Karpas-422 (cell line): ENCODE results near the gene UNC119. TPM values are rescaled to one million over a fixed set of nuclear protein-coding genes. Genes with fewer than 3 reads are reported as not detected.

Source experiments
- DNase-seq: peaks from one replicate; pipeline ENCODE4 v3.0.0-alpha.2; 2015
- H2AFZ ChIP-seq: fragments of 200-600 bp; sonication (generic); 2 replicates; pipeline ENCODE4 v1.6.1; 2014; ENCODE audit warnings: antibody characterized with exemption, low read length, mixed read lengths
- H3K27ac ChIP-seq: fragments of 200-600 bp; sonication (generic); 2 replicates; pipeline ENCODE4 v1.5.1; 2014; ENCODE audit warnings: mild to moderate bottlenecking, low read length, moderate library complexity
- H3K27me3 ChIP-seq: fragments of 200-600 bp; sonication (generic); 2 replicates; pipeline ENCODE4 v1.6.1; 2014; ENCODE audit warnings: low read length, mixed read lengths
- H3K36me3 ChIP-seq: fragments of 200-600 bp; sonication (generic); 2 replicates; pipeline ENCODE4 v1.6.1; 2014; ENCODE audit warnings: low read length, mixed read lengths; ENCODE audit not compliant: insufficient read depth
- H3K4me1 ChIP-seq: fragments of 200-600 bp; sonication (generic); 2 replicates; pipeline ENCODE4 v1.6.1; 2014; ENCODE audit warnings: mild to moderate bottlenecking, low read length, mixed read lengths
- H3K4me2 ChIP-seq: fragments of 200-600 bp; sonication (generic); 2 replicates; pipeline ENCODE4 v1.6.1; 2014; ENCODE audit warnings: low read length, low read depth, mild to moderate bottlenecking; ENCODE audit not compliant: poor library complexity, severe bottlenecking
- H3K4me3 ChIP-seq: fragments of 200-600 bp; sonication (generic); 2 replicates; pipeline ENCODE4 v1.5.1; 2014; ENCODE audit warnings: mild to moderate bottlenecking, antibody characterized with exemption, low read length, mixed read lengths
- H3K79me2 ChIP-seq: fragments of 200-600 bp; sonication (generic); 2 replicates; pipeline ENCODE4 v1.6.1; 2014; ENCODE audit warnings: mild to moderate bottlenecking, low read length, mixed read lengths
- H3K9ac ChIP-seq: fragments of 200-600 bp; sonication (generic); 2 replicates; pipeline ENCODE4 v1.6.0; 2014; ENCODE audit warnings: low read length
- H3K9me2 ChIP-seq: fragments of 200-600 bp; sonication (generic), shearing (Covaris generic); replicated peaks from 2 replicates; pipeline ENCODE4 v1.6.0; 2014; ENCODE audit warnings: mild to moderate bottlenecking, low read length, moderate library complexity; ENCODE audit not compliant: insufficient read depth
- H3K9me3 ChIP-seq: fragments of 300-700, 200-600 bp; sonication (generic); 2 replicates; pipeline ENCODE4 v1.6.1; 2014; ENCODE audit warnings: low read length, mixed read lengths
- H4K20me1 ChIP-seq: fragments of 200-600 bp; sonication (generic); 2 replicates; pipeline ENCODE4 v1.6.1; 2014; ENCODE audit warnings: mild to moderate bottlenecking, antibody characterized with exemption, low read length, low read depth; ENCODE audit not compliant: insufficient read depth
- total RNA-seq: library from RNA; depleted of rRNA; stranded (reverse); fragments of >200 nt; shearing (Covaris generic); gene quantifications from 2 replicates; pipeline ENCODE4 v1.2.3, GENCODE V29; 2014; ENCODE audit warnings: low replicate concordance

The UNC119 gene
- total RNA-seq, 1 experiment from 2014 or later = 34.0 TPM

GRCh38 chr17:28533091-28533807, 19.2 kb downstream of the UNC119 start:
- Histone ChIP-seq H2AFZ (no peak overlapping the region), H3K9me2 (no peaks in the 10 kb centered on the region), H4K20me1 (no peaks in the 10 kb centered on the region), H3K4me1 (no peaks in the 10 kb centered on the region), H3K9me3 (no peaks in the 10 kb centered on the region), H3K79me2 (no peaks in the 10 kb centered on the region), H3K36me3 (no peaks in the 10 kb centered on the region), H3K9ac (no peak overlapping the region), H3K27ac (no peak overlapping the region), H3K4me2 (no peak overlapping the region), H3K27me3 (no peaks in the 10 kb centered on the region), H3K4me3 (no peak overlapping the region)
- DNase-seq = no peak

DNA sequence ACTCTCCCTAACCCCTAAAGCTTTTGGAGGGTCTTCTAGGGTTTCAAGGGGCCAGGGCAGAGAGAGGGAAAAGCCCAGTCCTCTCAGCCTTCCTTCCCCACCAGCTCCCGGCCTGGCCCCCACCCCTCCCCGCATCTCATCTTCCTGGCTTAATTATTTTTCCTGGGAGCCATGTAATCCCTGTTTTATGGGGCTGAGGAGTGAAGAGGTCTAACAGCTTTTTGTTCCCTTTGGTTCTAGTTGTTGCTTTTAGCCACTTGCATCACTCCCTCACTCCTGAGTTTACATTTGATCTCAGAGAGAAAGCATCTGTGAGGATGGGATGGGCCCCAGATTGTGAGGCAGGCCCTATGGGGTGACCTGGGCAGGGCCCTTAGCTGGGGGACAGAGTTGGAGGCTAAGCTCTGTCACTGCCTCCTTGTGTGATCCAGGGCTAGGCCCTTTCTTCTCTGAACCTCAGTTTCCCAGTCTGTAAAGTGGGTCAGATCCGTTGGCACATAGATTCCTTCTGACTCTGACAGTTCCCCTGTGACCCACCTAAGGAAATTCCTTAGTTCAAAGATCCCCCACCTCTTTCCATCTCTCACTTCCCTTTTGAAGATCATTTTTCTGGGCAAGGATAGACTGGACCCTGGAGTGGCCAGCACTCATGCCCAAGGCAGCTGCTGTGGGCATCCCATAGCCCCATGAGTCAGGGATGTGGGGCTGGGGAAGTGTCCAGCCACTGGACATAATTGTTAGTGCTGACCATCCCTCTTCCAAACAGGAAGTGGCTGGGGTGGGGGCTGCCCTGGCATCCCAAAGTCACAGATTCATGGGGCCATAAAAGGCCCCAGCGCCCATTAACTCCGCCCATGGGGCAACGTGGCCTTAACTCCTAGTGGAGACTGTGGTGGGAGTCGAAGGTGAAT, 20.1 kb downstream of the UNC119 start:
- H3K4me2 ChIP-seq = no peak overlapping the region

DNA sequence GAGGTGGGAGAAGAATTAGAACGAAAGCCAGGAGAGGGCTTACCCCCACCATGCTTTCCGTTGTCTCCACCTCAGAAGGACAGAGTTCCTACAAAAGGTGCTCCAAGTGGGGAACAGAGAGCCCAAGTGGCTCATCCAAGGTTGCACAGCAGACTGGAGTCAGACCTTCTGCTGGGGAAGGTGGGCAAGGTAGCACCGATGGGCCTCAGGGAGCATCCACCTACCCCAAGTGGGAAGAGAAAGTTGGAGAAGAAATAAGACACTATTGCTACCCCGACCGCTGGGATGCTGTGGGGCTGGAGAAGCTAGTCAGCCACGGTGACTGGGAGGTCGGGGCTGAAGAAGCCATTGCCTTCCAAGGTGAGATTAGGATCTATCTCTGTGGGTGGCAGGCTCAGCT, 21.5 kb downstream of the UNC119 start:
- Histone ChIP-seq H3K9me2 (no peaks in the 10 kb centered on the region), H2AFZ (no peak overlapping the region), H3K4me2 (no peak overlapping the region), H3K36me3 (no peaks in the 10 kb centered on the region), H3K9me3 (no peaks in the 10 kb centered on the region), H3K27me3 (no peaks in the 10 kb centered on the region), H3K79me2 (no peaks in the 10 kb centered on the region), H3K27ac (no peak overlapping the region), H3K4me3 (no peak overlapping the region), H3K4me1 (no peaks in the 10 kb centered on the region), H4K20me1 (no peaks in the 10 kb centered on the region), H3K9ac (no peak overlapping the region)
- no peak for DNase-seq

More for the DNA sequence above, 20.1 kb downstream of the UNC119 start:
- Histone ChIP-seq H3K27me3 (no peaks in the 10 kb centered on the region), H3K27ac (no peak overlapping the region), H4K20me1 (no peaks in the 10 kb centered on the region), H3K36me3 (no peaks in the 10 kb centered on the region), H3K4me3 (no peak overlapping the region), H3K4me1 (no peaks in the 10 kb centered on the region), H2AFZ (no peak overlapping the region), H3K9ac (no peak overlapping the region), H3K79me2 (no peaks in the 10 kb centered on the region), H3K9me2 (no peaks in the 10 kb centered on the region), H3K9me3 (no peaks in the 10 kb centered on the region)
- DNase-seq = no peak

- Histone ChIP-seq H3K4me2 (no peak overlapping the region), H3K79me2 (no peaks in the 10 kb centered on the region), H4K20me1 (no peaks in the 10 kb centered on the region), H3K9me3 (no peaks in the 10 kb centered on the region), H3K27me3 (no peaks in the 10 kb centered on the region), H3K4me3 (no peak overlapping the region), H3K27ac (no peak overlapping the region), H3K4me1 (no peaks in the 10 kb centered on the region), H3K9me2 (no peaks in the 10 kb centered on the region), H3K36me3 (no peaks in the 10 kb centered on the region), H2AFZ (no peak overlapping the region), H3K9ac (no peak overlapping the region)
- no peak for DNase-seq
These were observed 22.2 kb downstream of the UNC119 start for GRCh38 chr17:28530250-28530649.

- Histone ChIP-seq H3K4me2 (no peak overlapping the region), H3K27me3 (no peaks in the 10 kb centered on the region), H3K4me1 (no peaks in the 10 kb centered on the region), H4K20me1 (no peaks in the 10 kb centered on the region), H3K9me2 (no peaks in the 10 kb centered on the region), H3K4me3 (no peak overlapping the region), H3K79me2 (no peaks in the 10 kb centered on the region), H3K27ac (no peak overlapping the region), H3K9ac (no peak overlapping the region), H3K36me3 (no peaks in the 10 kb centered on the region), H2AFZ (no peak overlapping the region), H3K9me3 (no peaks in the 10 kb centered on the region)
- no peak for DNase-seq
These were observed 23.4 kb downstream of the UNC119 start for GRCh38 chr17:28529013-28529400.

DNA sequence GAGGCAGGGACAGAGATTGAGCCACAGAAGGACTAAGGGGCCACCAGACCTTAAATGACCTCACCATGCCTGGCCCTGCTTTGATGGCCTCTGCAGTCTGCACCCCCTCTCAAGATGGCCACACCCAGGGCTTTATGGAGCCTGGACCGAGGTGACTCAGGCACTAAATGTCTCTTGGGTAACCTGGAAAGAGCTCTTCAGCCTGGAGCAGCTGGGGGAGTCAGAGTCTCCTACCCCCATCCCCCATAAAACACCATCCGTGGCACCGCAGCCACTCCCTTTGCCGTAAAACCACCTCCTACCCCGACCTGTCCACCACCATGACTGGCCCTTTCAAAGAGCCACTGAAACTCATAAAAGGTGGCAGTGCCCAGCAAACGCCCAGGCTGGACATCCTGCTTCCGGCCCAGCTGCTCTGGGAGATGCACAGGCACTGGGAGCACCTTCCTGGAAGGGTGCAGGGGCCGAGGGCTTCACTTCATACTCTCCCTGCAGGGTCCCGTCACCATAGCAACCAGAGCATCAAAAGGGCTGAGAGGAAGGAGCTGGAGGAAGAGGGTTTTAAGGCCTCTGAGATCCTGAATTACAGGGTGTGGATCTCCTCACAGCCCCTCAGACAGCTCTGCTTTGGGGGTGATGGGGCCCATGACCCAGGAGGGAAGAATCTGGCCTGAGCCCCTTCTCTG, 24.0 kb downstream of the UNC119 start:
- Histone ChIP-seq H2AFZ (no peak overlapping the region), H3K4me1 (no peaks in the 10 kb centered on the region), H3K9ac (no peak overlapping the region), H3K4me3 (no peak overlapping the region), H3K27me3 (no peaks in the 10 kb centered on the region), H3K9me3 (no peaks in the 10 kb centered on the region), H3K79me2 (no peaks in the 10 kb centered on the region), H3K36me3 (no peaks in the 10 kb centered on the region), H3K9me2 (no peaks in the 10 kb centered on the region), H3K4me2 (no peak overlapping the region), H4K20me1 (no peaks in the 10 kb centered on the region), H3K27ac (no peak overlapping the region)
- no peak for DNase-seq

- no peaks in the 10 kb centered on the region for H3K4me1 ChIP-seq
- DNase-seq = no peak
- H3K4me2 ChIP-seq = no peak overlapping the region
- no peaks in the 10 kb centered on the region for H4K20me1 ChIP-seq
- no peaks in the 10 kb centered on the region for H3K36me3 ChIP-seq
- H3K9me3 ChIP-seq = no peaks in the 10 kb centered on the region
- H3K27me3 ChIP-seq = no peaks in the 10 kb centered on the region
- no peak overlapping the region for H2AFZ ChIP-seq
- H3K79me2 ChIP-seq = no peaks in the 10 kb centered on the region
- no peak overlapping the region for H3K4me3 ChIP-seq
- no peak overlapping the region for H3K9ac ChIP-seq
- H3K9me2 ChIP-seq = no peaks in the 10 kb centered on the region
- no peak overlapping the region for H3K27ac ChIP-seq
These were observed 24.6 kb downstream of the UNC119 start for GRCh38 chr17:28527859-28528258.

DNA sequence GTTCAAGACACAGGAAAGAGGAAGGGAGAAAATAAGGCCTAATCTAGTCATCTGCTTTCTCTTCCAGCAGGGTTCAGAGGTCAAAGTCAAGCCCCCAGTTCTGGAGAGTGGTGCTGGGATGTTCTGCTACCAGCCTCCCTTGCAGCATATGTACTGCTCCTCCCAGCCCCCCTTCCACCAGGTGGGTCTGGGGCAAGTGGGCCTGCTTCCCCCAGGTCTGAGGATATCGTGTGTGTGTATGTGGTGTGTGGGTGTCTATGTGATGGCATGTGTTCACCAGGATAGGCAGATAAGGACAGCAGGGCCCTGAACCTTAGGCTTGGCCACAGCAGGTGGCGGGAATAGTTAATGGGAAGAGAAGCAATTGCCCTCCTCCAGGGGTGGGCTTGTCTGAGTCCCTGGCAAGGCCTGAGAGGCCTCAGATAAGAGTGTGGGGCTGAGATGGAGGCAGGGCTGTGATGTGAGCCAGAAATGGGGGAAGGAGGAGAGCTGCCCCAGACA, 25.2 kb downstream of the UNC119 start:
- DNase-seq = no peak
- Histone ChIP-seq H2AFZ (no peak overlapping the region), H3K27me3 (no peaks in the 10 kb centered on the region), H3K36me3 (no peaks in the 10 kb centered on the region), H3K4me3 (no peak overlapping the region), H3K9ac (no peak overlapping the region), H3K9me3 (no peaks in the 10 kb centered on the region), H4K20me1 (no peaks in the 10 kb centered on the region), H3K27ac (no peak overlapping the region), H3K9me2 (no peaks in the 10 kb centered on the region), H3K4me2 (no peak overlapping the region), H3K4me1 (no peaks in the 10 kb centered on the region), H3K79me2 (no peaks in the 10 kb centered on the region)
